Activated naive CD8-positive, alpha-beta T cell (primary cell): ENCODE measurements around the gene SFMBT2.

Source experiments
- H3K27ac Mint-ChIP-seq: one replicate; pipeline ENCODE4 v1.8.0; 2021; ENCODE audit warnings: mixed read lengths
- H3K27me3 Mint-ChIP-seq: one replicate; pipeline ENCODE4 v1.8.0; 2021; ENCODE audit warnings: mixed read lengths
- H3K36me3 Mint-ChIP-seq: one replicate; pipeline ENCODE4 v1.8.0; 2021; ENCODE audit warnings: mixed read lengths
- H3K4me1 Mint-ChIP-seq: one replicate; pipeline ENCODE4 v1.8.0; 2021; ENCODE audit warnings: low read depth, mixed read lengths
- H3K4me3 Mint-ChIP-seq: one replicate; pipeline ENCODE4 v1.8.0; 2021; ENCODE audit warnings: mild to moderate bottlenecking, mixed read lengths
- H3K9me3 Mint-ChIP-seq: one replicate; pipeline ENCODE4 v1.8.0; 2021; ENCODE audit warnings: low read depth, mixed read lengths

SFMBT2 gene

DNA sequence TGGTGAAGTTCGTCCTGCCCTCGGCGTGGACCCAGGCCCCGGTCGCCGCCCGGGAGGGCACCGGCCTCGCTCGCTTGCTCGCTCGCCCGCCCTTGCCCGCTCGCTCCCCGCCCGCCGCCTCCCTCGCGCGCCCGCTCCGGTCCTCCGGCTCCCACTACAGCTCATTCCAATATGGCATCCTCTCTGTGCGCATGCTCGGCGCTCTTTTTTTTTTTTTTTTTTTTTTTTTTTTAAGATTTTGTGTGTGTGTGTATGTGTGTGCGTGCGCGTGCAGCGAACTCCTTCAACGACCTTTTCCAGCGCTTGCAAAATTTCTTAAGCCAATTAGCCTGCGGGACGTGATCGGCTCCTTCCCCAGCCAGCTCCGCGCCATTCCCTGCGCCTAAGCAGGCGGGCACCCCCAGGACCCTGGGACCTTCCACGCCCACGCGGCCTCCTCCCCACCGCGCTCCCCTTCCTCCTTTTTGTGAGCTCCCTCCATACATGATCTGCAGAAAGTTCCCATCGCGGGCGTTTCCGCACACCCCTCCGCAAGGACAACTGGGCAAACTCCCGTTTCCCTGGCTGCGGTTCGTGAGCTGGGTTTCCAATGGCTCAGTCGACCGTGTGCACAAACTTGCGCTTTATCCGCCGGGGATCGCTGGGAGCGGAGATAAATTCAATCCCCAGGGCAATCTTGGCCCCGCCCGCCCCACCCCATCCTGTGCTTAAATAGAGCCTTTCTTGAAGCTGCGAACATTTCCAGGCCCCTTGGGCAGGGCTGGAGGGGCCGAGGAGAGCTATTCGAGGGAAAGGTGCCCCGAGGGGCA, at the start of gene SFMBT2:
Gene SFMBT2 (minus strand): TSS at position 173 of the 809 bp plus-strand sequence. CDS start 29,136 bp downstream, outside the sequence.
- Mint-ChIP-seq H3K4me3 (peak within 1 kb of the TSS; percentile 95), H3K4me1 (peaks cover 31% of the 10 kb centered on the region), H3K36me3 (no peaks in the 10 kb centered on the region), H3K27me3 (no peaks in the 10 kb centered on the region), H3K27ac (peak within 1 kb of the TSS; percentile 98), H3K9me3 (no peaks in the 10 kb centered on the region)

DNA sequence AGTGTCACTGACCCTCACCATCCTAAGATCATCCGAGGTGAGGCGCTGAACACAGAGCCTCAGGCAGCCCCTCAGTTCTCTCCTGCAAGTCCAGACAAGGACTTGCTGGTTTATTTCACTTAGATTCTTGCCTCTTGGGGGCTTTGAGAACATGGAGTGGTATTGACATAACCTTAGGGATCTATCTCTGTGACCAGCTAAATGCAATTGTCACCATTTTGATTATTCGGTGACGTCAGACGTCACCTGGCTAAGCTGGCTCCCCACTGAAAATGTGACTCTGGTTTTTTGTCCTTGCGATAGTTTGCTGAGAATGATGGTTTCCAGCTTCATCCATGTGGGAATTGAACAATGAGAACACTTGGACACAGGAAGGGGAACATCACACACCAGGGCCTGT, 49.2 kb upstream of the SFMBT2 start:
- H3K4me1 Mint-ChIP-seq = peaks cover 2% of the 10 kb centered on the region

DNA sequence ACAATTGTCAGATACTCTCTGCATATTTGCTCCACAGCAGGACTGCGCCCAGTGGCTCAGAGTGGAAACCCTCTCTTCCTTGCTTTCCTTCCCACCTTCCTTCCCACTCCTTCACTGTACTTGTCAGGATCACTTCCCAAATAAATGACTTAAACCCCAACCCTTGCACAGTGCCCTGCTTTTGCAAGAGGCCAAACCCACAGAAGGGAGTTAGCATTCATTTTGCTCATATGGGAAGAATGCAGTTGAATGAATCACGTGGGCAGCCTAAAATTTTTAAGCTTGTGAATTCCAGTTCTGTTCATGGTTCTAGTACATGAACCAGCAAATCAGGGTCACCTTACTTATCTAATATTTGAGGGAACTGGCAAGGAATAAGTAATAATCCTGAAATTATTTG, 47.7 kb upstream of the SFMBT2 start:
- Mint-ChIP-seq H3K9me3 (no peaks in the 10 kb centered on the region), H3K36me3 (no peaks in the 10 kb centered on the region), H3K4me1 (peaks cover 2% of the 10 kb centered on the region), H3K27me3 (no peaks in the 10 kb centered on the region), H3K4me3 (no peak overlapping the region), H3K27ac (no peak overlapping the region)

More for the DNA sequence above, 49.2 kb upstream of the SFMBT2 start:
- Mint-ChIP-seq H3K36me3 (no peaks in the 10 kb centered on the region), H3K4me3 (no peak overlapping the region), H3K27me3 (no peaks in the 10 kb centered on the region), H3K9me3 (no peaks in the 10 kb centered on the region), H3K27ac (no peak overlapping the region)

DNA sequence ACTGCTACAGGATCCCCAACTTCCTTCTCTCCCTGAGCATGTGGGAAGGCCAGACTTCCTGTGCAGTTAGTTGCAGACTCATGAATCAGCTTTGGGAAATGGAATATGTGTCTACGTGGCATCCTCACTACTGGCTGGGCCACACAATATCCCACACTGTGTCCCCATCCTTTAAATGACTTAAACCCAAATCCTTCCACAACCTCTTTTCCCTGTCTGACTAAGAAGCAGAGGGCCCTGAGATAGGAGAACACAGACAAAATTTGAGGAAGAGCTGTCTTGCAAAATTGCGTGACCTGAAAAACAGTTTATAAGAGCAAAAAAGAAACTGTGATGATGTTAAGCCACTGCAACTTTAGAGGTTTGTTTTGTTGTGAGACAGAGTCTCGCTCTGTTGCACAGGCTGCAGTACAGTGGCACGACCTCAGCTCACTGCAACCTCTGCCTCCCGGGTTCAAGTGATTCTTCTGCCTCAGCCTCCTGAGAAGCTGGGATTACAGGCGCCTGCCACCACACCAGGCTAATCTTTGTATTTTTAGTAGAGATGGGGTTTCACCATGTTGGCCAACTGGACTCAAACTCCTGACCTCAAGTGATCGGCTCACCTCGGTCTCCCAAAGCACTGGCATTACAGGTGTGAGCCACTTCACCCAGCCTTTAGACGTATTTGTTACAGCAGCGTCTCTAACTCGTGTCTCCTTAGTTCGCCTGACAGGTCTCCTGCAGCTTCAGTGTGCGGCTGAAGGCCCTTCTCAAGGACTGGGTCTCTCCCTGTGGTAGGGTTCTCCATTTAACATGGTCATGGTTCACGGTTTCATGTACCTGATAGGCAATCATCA, 46.9 kb upstream of the SFMBT2 start:
- no peaks in the 10 kb centered on the region for H3K36me3 Mint-ChIP-seq

DNA sequence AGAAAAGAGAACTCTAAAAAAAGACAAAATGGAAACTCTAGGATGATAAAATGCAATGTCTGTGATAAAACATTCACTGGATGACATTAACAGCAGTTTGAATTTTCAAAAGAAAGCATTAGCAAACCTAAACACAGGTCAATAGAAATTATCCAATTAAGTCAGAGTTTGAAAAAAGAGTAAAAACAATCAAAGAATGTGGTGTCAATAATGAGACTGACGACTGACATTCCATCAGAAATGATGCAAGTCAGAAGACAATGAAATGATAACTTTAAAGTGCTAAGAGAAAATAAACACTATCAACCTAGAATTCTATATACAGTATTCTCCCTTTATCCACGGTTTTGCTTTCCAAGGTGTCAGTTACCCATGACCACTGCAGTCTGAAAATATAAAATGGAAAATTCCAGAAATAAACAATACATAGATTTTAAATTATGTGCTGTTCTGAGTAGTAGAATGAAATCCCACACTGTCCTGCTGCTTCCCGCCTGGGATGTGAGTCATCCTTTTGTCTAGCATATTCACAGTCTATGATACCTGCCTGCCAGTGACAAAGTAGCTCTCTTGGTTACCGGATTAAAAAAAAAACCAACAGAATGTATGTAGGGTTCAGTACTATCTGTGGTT, 38.3 kb upstream of the SFMBT2 start:
- Mint-ChIP-seq H3K9me3 (peaks cover 10% of the 10 kb centered on the region), H3K27me3 (no peaks in the 10 kb centered on the region), H3K27ac (no peak overlapping the region), H3K36me3 (peaks cover 9% of the 10 kb centered on the region), H3K4me1 (no peaks in the 10 kb centered on the region), H3K4me3 (no peak overlapping the region)

More for the DNA sequence above, 46.9 kb upstream of the SFMBT2 start:
- H3K4me3 Mint-ChIP-seq = no peak overlapping the region
- H3K27me3 Mint-ChIP-seq = no peaks in the 10 kb centered on the region
- peaks cover 2% of the 10 kb centered on the region for H3K4me1 Mint-ChIP-seq
- no peak overlapping the region for H3K27ac Mint-ChIP-seq
- no peaks in the 10 kb centered on the region for H3K9me3 Mint-ChIP-seq

DNA sequence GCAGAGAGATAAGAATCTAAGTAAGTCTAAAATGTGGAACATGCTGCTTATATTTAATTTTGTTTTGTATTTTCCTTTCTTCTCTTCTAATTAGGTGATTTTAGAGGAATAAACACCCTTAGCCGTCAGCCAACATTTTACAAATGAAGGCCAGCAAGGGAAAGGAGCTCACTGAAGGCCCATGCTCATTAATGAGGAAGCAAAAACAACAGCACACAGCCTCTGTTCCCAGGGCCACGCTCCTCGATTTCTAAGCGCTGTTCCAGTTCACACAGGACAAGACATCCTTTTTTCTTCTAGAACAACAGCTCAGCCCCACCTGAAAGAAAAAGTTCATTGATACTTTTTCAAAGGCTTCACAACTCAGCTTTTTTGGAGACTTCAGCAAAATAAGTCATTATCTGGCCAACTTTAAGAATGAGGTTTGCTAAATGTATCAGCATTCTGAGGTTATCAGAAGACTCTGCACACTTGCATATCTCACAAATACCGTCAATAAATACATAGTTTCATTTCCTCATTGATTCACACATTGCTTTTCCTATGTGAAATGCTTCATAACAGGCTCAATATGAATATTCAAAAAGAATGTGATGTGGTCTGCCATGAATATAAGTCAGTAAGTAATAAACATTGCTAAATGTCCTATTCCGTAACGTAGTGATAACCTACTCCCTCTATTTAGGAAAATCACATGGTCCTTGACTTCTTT, 34.8 kb upstream of the SFMBT2 start:
- H3K36me3 Mint-ChIP-seq = peaks cover 9% of the 10 kb centered on the region
- no peak overlapping the region for H3K4me3 Mint-ChIP-seq
- peaks cover 10% of the 10 kb centered on the region for H3K9me3 Mint-ChIP-seq
- no peaks in the 10 kb centered on the region for H3K4me1 Mint-ChIP-seq
- no peak overlapping the region for H3K27ac Mint-ChIP-seq
- no peaks in the 10 kb centered on the region for H3K27me3 Mint-ChIP-seq

DNA sequence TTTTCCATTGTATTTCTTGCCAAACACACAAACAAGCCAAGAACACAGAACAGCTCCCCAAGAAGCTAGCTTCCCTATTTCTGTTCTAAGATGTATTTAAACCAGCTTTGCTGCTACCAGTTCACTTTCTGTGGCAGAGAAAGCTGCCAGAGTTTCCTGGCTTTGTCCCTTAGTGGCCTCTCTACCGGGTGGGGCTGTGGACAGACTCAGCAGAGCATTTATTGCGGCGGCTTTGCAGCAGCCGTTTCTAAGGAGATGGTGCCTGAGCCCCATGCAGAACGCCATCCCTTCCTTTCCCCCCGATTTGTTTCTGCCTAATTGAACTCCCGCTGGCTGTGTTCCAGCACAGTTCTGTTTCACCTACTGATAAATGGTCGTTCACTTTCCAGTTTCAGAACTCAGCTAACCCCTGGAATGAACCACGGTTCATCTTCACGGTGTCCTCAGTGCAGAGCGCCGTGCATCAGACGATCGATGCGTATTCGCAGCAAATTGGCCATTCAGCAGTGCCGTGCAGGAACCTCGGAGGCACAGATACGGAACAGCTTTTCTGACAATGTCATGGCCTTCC, 33.8 kb upstream of the SFMBT2 start:
- Mint-ChIP-seq H3K4me3 (no peak overlapping the region), H3K36me3 (peaks cover 9% of the 10 kb centered on the region), H3K9me3 (peaks cover 10% of the 10 kb centered on the region), H3K27ac (no peak overlapping the region), H3K4me1 (no peaks in the 10 kb centered on the region), H3K27me3 (no peaks in the 10 kb centered on the region)

DNA sequence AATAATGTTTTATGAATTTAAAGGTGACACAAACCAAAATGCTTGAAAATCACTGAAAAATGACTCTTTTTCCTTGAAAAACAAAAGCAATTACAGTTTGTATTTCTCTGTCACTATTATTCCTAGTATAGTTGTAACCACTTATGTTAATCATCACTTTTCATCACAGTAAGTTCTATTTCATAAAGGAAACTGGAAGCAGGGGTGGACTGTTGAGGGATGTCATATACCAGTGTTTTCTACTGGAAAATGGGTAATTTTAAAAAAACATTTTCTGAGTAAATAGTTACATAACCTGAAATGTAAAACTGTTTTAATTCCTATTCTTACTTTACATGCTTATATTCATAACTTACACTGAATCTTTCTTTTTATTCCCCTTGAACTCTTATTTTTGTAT, 32.2 kb upstream of the SFMBT2 start:
- Mint-ChIP-seq H3K4me1 (peaks cover 3% of the 10 kb centered on the region), H3K27me3 (no peaks in the 10 kb centered on the region), H3K27ac (no peak overlapping the region), H3K36me3 (peaks cover 1% of the 10 kb centered on the region), H3K9me3 (peaks cover 2% of the 10 kb centered on the region), H3K4me3 (no peak overlapping the region)

DNA sequence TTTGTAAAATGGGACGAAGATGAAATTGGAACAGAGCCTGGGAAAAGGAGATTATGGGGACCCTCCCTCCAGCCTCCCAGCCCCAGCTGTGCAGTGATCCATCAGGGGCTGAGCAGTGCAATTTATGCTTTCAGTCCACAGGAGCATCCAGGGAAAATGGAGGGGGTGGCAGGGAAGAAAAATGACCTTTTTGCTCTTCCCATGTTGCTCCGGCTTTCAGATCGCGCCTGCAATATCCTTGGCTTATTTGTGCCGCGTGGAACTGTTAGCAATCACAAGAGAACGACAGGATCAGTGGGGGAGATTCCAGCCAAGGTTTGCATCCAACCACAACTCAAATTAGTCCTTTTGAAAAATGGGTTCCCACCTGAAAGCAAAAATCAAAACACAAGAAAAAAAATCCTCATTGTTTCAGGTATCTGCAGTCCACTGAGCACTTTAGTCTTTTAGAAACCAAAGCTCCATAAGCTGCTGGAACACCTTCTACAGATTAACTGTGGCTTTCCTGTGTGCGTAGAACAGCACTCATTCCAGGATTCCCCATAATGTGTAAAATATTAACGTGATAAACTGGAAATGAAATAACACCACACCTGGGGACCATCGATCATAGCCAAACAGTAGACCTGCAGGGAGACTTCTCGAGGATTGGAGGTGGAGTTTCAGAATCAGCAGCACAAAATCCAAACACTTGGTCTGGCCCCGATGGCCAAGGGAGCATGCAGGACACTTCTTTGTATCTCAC, 30.7 kb upstream of the SFMBT2 start:
- no peaks in the 10 kb centered on the region for H3K36me3 Mint-ChIP-seq
- H3K27me3 Mint-ChIP-seq = no peaks in the 10 kb centered on the region
- no peaks in the 10 kb centered on the region for H3K9me3 Mint-ChIP-seq
- no peak overlapping the region for H3K27ac Mint-ChIP-seq
- H3K4me3 Mint-ChIP-seq = no peak overlapping the region
- H3K4me1 Mint-ChIP-seq = peaks cover 9% of the 10 kb centered on the region

DNA sequence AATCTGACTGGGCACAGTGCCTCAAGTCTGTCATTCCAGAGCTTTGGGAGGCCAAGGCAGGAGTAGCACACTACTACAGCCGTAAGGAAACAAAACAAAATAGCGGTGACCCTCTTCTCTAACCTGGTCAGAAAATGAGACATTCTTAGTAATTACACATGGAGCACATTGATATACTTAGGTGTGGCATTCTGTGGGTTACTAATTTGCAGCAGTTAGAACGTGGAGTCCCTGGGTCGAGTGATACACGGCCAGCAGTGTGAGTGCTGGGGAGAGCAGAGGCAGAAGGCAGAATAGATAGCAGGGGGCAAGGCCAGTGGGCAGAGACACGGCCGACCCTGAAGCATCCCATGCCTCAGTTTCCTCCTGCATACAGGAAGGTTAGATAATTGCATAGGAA, 28.9 kb upstream of the SFMBT2 start:
- Mint-ChIP-seq H3K4me1 (peaks cover 14% of the 10 kb centered on the region), H3K9me3 (no peaks in the 10 kb centered on the region), H3K27me3 (no peaks in the 10 kb centered on the region), H3K4me3 (no peak overlapping the region), H3K36me3 (no peaks in the 10 kb centered on the region), H3K27ac (no peak overlapping the region)

DNA sequence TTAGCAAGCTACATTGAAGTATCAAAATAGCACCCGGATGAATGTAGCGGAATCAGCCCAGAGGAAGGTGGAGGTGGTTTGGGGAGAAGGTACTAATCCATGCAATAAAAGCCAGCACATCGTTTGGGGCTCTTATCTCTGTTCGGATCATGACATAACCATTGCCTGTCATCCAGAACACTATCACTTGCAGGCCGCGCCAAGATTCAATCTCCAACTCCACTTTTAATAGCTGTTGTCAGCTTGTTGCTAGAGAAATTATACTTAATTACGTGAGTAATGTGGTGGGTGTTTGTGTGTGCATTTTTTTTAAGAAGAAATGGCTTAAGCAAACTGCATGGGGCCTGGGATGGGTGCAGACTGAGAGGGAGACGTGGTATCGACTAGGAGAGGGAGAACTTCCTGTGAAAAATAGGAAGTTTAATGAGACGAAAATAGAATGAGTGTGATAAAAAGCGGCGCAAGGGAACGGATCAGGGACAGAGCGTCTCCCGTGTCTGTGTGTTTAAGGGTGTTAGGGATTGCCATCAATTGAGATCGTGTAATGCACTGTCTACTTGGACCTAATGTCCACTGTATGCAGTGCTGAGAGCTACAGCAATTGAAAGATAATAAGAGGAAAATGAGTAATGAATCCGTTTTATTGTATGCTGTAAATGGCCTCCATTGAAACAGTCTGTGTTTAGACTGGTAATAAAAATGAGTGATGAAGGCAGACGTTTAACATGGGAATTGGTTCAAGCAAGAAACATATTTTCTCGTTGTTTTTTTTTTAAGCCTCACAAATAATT, 27.6 kb upstream of the SFMBT2 start:
- no peak overlapping the region for H3K27ac Mint-ChIP-seq
- H3K36me3 Mint-ChIP-seq = no peaks in the 10 kb centered on the region
- no peak overlapping the region for H3K4me3 Mint-ChIP-seq
- H3K9me3 Mint-ChIP-seq = no peaks in the 10 kb centered on the region
- H3K4me1 Mint-ChIP-seq = peaks cover 14% of the 10 kb centered on the region
- no peaks in the 10 kb centered on the region for H3K27me3 Mint-ChIP-seq

DNA sequence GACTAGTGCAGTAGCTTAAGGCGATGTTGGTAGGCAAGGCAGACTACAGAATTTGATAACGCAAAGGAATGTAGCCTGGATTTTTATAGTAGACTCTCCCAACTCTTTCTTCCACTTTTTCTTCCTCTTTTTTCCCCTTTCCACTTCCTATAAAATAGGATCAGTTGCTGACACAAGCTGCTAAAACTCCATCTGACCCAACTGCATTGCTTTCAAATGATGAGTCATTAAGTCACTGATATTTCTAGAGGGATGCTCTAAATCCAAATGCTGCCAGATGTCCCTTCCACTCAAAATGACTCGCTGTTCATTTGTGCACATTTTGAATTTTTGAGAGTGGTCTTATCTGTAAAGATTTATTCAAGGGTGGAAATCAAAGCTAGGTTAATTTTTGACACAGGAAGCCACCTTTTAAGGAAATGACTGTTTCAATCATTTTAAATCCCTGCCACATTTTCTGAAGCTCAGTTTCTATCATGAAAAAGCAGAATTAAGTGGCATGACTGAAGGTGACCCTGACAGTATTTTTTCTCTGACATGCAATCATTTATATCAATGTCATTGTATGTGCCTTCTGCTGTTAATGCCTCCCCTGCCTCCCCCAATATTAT, 25.8 kb upstream of the SFMBT2 start:
- no peaks in the 10 kb centered on the region for H3K27me3 Mint-ChIP-seq
- H3K27ac Mint-ChIP-seq = no peak overlapping the region
- H3K36me3 Mint-ChIP-seq = no peaks in the 10 kb centered on the region
- no peaks in the 10 kb centered on the region for H3K9me3 Mint-ChIP-seq
- H3K4me1 Mint-ChIP-seq = peaks cover 14% of the 10 kb centered on the region
- H3K4me3 Mint-ChIP-seq = no peak overlapping the region

DNA sequence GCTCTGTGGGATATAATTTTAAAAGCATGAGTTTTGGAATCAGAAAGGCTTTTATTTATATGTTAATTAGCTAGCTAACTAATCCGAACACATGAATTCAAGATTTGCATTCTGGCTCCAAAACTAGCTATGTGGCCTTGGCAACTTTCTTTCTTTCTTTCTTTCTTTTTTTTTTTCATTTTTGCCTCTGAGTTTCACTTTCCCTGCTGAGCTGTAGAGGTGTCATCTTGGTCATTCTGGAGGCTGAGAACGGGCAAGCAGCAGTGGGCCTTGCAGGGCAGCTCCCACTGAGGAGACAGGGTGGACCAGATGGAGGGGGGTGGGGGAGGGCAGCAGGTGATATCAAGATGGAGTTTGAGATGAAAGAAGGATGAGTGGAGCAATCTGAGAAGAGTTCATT, 24.8 kb upstream of the SFMBT2 start:
- no peaks in the 10 kb centered on the region for H3K27me3 Mint-ChIP-seq
- H3K27ac Mint-ChIP-seq = no peak overlapping the region
- no peaks in the 10 kb centered on the region for H3K9me3 Mint-ChIP-seq
- no peak overlapping the region for H3K4me3 Mint-ChIP-seq
- peaks cover 14% of the 10 kb centered on the region for H3K4me1 Mint-ChIP-seq
- no peaks in the 10 kb centered on the region for H3K36me3 Mint-ChIP-seq
